HG03457 (cell line): Measurements from ENCODE around the gene FANCE.

Source experiments
- ATAC-seq: cut with Tn5 transposase; IDR thresholded peaks from one replicate; pipeline ENCODE4 v1.9.1; 2021; ENCODE audit warnings: moderate number of reproducible peaks; ENCODE audit not compliant: unreplicated experiment

The FANCE gene

GRCh38 chr6:35483893-35484645 lies 31.9 kb downstream of the FANCE start:
- ATAC-seq, result no peak

DNA sequence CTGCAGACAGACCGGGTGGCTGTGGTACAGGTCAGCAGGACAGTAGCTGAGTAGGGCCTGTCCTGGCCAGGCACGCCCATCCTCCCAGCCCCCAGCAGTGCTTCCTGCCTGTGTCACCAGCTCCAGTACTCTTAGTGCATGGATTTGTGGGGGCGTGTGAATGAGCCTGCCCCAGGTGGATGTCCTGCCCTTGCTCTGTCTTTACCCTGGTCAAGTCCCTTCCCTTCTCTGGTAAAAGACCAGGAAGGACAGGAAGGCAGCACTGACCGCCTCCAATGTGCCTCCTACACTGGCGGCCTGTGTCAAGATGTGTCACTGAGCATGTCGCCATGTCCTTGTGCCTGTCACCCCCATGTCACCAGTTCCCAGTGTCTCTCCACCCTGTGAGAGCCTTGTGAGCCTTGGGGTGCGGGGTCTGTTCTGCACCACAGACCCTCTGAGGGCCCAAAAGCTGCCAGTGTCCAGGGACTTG lies 32.8 kb downstream of the FANCE start:
- ATAC-seq, result no peak

DNA sequence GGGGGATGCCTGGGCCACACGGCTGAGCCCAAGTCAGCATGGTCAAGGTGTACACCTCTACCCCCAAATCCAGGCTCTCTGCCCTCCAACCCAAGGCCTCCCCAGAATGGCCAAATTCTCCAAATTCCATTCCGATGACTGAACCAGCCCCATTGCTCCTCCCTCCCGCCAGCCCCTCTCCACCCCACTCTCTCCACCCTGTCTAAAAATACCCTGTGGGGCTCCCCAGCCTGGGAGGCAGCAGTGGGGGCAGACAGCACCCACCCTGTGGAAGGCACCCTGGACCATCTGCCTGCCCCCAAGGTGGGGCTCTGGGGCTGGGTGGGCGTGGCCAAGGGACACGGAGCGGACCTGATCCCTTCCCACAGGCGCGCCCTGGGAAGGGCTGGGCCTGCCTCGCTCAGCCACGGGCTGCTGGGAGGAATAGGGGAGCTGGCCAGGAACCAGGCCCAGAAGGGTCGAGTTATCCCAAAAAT lies 33.3 kb downstream of the FANCE start:
- ATAC-seq, result no peak

- no peak for ATAC-seq
These were observed 34.1 kb downstream of the FANCE start for GRCh38 chr6:35486005-35486925.

DNA sequence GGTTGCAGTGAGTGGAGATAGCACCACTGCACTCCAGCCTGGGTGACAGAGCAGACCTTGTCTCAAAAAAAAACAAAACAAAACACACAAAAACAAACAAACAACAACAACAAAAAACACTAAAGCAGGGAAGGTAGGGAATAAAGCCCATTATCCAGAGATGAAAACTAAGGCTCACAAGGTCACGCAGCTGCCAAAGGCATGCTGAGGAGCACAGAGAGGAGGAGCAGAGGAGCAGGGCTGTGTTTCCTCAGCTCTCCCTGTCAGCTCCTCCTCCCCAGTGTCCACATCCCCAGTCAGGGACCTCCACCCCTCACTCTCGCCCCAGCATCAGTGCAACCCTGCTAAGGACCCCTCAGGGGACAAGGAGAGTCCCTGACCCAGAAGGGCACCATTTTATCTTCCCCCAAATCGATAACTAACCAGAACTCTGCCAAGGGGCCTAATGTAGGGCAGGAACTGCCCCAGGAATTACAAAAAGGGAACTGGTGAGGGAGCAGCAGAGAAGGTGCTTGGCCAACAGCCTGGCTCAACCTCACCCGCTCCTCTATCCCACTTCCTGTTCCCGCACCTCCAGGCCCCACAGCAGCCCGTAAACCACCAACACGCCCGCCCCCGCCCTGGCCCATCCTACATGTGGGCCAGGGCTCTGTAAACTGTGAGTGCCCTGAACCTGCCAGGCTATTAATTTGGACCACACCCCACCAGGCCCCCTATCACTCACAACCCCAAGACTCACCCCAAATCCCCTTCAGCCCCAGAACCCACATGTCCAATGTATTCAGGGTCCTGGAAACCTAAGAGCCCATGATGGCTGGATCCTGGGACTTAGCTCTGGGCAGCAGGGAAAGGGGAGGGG lies 35.7 kb downstream of the FANCE start:
- ATAC-seq, result no peak

GRCh38 chr6:35488517-35488862 lies 36.4 kb downstream of the FANCE start:
- no peak for ATAC-seq

- no peak for ATAC-seq
These were observed 36.9 kb downstream of the FANCE start for GRCh38 chr6:35489066-35489465.

DNA sequence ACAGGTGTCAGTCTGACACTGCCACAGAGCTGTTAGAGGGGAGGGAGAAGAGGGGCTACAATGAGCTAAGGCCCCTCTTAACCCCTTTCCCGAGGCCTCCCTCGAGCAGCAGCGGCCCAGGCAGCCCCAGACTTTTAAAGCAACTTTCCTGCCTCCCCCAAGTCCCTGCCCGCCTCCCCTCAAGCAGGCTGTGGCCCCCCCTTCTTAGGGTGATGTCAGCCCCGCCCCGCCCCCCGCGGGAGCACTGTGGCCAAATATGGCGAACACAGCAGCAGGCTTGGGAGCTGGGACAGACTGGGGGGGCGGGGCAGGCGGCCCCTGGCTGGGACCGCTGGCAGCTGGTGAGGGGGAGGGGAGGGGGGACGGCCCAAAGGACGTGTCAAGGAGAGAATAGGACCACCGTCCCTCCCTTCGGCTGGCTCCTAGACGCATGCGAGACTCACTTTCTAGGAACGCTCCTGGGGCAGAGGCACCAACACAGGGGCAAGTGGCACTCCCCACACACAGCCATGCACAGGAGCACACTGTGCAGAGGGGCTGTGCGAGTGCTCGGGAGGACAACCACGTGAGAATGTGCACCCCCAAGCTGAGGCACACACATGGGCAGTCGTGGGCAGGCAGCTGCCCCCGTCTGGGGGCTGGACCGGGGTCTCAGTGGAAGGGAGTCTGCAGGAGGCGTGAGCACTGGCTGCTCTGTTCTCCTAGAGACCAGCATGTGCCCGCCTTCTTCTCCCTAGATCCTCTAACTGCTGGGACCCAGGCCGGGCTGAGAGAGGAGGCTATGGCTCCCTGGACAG lies 38.1 kb downstream of the FANCE start:
- no peak for ATAC-seq

GRCh38 chr6:35490821-35491557 lies 38.9 kb downstream of the FANCE start:
- no peak for ATAC-seq

DNA sequence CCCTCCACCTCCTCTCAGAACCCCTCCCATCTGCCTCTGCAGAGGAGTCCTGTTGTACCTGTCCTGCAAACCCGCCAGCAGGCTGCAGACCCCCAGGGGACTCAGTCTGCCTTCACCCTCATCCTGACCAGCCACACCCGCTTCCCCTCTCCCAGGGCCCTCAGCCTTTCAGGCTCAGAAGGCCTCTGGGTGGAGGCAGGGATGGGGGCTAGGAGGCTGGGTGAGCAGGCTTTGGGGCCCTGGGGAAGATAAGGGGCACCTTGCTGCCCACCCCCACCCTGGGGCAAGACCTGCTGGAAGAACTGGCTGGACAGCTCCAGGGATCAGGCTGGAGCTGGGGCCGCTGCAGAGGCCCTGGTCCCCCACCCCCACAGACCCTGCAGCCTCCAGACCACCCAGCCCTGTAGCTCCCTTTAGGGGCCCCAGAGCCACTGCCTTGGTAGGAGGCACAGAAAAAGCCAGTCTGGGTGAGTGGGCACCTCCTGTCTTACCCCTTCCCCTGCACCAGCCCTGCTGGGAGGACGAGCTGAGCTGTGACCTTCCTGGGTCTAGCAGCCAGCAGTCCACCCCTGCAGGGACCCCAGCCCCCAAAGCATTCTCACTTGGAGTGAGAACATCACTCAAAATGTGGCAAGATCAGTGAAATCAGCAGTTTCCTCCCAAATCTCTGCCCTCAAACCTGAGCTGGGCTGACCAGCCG lies 39.6 kb downstream of the FANCE start:
- ATAC-seq, result no peak

DNA sequence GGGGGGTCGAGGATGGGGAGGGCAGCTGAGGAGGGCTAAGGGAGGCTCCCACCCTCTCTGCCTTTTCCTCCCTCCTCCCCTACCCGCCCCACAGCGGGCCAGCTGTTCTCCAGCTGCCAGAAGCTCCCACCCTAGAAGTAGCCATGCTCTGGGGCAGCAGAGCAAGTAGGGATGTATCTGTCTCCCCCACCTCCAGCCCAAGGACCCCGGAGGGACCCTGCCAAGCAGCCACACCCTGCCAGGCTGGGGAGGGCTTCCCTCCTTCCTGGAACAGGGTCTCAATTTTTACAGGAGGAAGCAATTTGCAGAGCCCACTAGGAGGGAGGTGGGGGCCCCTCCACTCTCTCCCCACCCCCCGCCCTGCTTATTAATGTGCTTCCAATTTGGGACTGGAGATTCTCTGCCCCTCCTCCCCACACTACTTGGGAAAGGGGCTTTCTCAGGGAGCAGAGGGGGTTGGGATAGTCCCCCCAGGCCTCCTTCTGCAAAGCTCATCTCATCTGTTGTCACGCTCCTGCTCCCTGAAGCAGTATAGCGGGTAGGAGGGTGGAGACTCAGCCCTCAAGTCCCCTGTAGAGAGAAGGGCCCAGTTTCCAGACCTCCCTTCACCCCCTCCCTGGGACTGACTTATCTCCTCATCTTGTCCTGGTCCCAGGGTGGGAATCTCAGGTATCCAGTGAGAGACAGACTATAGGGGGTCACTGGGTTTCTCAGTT lies 40.3 kb downstream of the FANCE start:
- ATAC-seq, result no peak

DNA sequence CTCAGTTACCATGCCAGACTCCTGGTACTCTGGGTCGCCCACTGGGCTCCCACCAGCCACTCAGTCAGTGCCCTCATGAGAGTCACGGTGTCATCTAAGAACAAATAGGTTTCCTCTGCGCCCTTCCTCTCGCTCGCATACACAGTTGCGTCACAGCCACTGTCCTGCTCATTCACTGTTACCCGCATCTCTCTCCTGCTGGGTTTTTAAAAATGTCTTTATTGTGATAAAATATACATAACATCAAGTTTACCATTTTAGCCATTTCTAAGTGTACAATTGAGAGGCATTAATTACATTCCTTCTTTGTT lies 40.8 kb downstream of the FANCE start:
- no peak for ATAC-seq

- no peak for ATAC-seq
These were observed 41.3 kb downstream of the FANCE start for GRCh38 chr6:35493307-35493983.

DNA sequence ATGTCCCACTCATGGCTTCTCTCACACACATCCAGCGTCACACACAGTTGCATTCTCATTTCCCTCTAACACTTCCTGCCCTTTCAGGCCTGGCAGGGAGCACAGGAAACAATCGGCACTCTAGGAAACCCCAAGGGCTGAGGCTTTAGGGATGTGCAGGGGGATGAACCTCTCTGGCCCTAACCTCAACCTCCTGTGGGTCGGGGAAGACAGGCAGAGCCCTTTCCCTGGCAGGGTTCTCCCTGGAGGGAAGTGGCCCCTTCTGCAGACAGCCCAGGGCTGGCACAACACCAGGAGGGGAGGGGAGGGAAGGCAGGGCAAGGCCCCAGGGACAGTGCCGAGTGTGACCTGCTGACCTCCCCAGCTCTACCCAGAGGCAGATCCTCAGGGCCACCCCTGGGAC lies 42.0 kb downstream of the FANCE start:
- no peak for ATAC-seq

- no peak for ATAC-seq
These were observed 43.3 kb downstream of the FANCE start for GRCh38 chr6:35495258-35496035.

DNA sequence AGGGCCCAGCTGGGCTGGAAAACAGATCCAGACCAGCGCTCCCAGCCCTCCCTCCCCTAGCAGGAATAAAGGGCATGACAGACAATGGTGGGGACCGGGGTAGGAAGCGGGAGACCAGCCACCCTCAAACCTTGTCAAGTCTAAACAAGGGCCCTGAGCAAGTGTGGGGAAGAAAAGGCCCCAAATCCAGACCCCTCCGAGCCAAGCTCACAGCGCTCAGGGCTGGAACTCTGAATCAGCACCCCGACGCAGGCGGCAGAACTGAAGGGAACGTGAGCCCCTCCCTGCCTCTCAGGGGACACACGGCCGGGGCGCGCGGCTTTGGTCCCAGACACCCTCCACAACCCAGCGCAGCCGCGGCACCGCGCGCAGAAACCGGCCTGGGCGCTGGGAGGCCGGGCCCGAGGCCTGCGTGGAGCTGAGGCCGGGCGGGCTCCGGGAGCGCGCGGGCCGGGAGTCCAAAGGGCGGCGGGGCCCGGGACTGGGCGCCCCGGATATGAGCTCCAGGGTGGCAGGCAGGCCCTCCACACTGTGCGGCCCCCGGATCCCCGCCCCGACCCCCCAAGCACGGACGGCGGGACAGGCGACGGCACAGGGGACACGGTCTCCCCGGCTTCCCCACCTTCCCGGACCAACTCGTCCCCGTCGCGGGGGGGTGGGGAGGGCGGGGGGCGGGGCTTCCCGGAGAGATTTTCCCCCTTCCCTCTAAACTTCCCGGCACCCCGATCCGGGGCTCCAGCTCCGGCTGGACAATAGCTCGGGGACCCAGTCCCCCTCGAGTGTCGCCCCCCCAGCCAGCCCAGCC lies 44.1 kb downstream of the FANCE start:
- ATAC-seq, result no peak
